ENCODE measurements around the gene WDR59.

DNA sequence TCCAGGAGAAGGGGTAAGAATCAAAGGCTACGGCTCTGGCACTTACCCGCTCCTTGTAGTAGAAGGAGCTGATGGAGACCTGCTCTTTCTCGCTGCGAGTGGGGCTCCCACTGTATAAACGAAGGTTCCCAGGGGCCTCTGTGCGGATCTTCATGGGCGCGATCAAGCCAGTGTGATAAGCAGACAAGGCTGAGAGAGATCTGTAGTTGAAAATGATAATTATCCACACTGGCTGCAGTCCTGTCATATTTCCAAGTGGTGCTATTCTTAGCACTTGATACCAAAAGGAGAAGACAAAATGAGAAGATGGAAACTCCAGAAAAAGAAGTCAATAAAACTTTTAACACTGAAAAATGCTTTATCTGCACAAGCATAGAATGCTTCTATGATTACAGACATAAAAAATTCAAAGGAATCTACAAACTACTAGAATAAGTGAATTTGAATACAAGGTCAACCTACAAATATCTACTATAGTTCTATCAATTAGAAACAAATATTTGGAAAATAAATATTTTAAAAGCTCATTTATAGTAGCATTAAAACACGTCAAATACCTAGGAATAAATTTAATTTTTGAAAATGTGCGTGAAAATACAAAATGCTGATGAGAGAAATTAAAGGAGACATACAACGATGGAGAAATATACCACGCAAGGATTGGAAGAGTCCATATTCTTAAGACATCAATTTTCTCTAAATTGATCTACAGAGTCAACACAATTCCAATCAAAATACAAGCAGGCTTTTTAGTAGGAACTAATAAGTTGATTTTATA, 80.8 kb downstream of the WDR59 start:
- TF ChIP-seq POLR2A (IDR thresholded peaks at IDR 0.05), result no peak
- TF ChIP-seq, protein P1, sequence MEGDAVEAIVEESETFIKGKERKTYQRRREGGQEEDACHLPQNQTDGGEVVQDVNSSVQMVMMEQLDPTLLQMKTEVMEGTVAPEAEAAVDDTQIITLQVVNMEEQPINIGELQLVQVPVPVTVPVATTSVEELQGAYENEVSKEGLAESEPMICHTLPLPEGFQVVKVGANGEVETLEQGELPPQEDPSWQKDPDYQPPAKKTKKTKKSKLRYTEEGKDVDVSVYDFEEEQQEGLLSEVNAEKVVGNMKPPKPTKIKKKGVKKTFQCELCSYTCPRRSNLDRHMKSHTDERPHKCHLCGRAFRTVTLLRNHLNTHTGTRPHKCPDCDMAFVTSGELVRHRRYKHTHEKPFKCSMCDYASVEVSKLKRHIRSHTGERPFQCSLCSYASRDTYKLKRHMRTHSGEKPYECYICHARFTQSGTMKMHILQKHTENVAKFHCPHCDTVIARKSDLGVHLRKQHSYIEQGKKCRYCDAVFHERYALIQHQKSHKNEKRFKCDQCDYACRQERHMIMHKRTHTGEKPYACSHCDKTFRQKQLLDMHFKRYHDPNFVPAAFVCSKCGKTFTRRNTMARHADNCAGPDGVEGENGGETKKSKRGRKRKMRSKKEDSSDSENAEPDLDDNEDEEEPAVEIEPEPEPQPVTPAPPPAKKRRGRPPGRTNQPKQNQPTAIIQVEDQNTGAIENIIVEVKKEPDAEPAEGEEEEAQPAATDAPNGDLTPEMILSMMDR (IDR thresholded peaks at IDR 0.05), result no peak
